ENCODE results near the gene JAKMIP2.

Gene JAKMIP2

GRCh38 chr5:147763791-147764525 lies 18.6 kb downstream of the JAKMIP2 start:
- no peaks in the 10 kb centered on the region for H3K9me3 ChIP-seq (ENCODE audit: control insufficient read depth in 2 of 2, low read length in 2 of 2)
- no peaks in the 10 kb centered on the region for H3K4me1 ChIP-seq (ENCODE audit: control insufficient read depth in 2 of 2, insufficient read depth in 2 of 2, low read length in 2 of 2)
- no peaks in the 10 kb centered on the region for H3K36me3 ChIP-seq (ENCODE audit: control insufficient read depth in 2 of 2, insufficient read depth in 2 of 2, low read length in 2 of 2)
- H3K27me3 ChIP-seq (ENCODE audit: control insufficient read depth in 2 of 2, insufficient read depth in 2 of 2, low read length in 2 of 2), result no peaks in the 10 kb centered on the region
- H3K9ac ChIP-seq (ENCODE audit: low read depth in 1 of 2, low read length in 2 of 2), result no peak overlapping the region
- H3K27ac ChIP-seq (ENCODE audit: low read depth in 2 of 2, low read length in 2 of 2), result no peak overlapping the region
- H3K4me3 ChIP-seq (ENCODE audit: low read length in 2 of 2), result no peak overlapping the region

- Histone ChIP-seq H3K36me3 (ENCODE audit: control insufficient read depth in 2 of 2, insufficient read depth in 2 of 2, low read length in 2 of 2) (no peaks in the 10 kb centered on the region), H3K9me3 (ENCODE audit: control insufficient read depth in 2 of 2, low read length in 2 of 2) (no peaks in the 10 kb centered on the region), H3K4me1 (ENCODE audit: control insufficient read depth in 2 of 2, insufficient read depth in 2 of 2, low read length in 2 of 2) (no peaks in the 10 kb centered on the region), H3K27ac (ENCODE audit: low read depth in 2 of 2, low read length in 2 of 2) (no peak overlapping the region), H3K4me3 (ENCODE audit: low read length in 2 of 2) (no peak overlapping the region), H3K9ac (ENCODE audit: low read depth in 1 of 2, low read length in 2 of 2) (no peak overlapping the region), H3K27me3 (ENCODE audit: control insufficient read depth in 2 of 2, insufficient read depth in 2 of 2, low read length in 2 of 2) (no peaks in the 10 kb centered on the region)
Observed at GRCh38 chr5:147760086-147760875, 22.2 kb downstream of the JAKMIP2 start.

- H3K27ac ChIP-seq (ENCODE audit: low read depth in 2 of 2, low read length in 2 of 2), result no peak overlapping the region
- H3K9me3 ChIP-seq (ENCODE audit: control insufficient read depth in 2 of 2, low read length in 2 of 2), result no peaks in the 10 kb centered on the region
- no peak overlapping the region for H3K4me3 ChIP-seq (ENCODE audit: low read length in 2 of 2)
- H3K36me3 ChIP-seq (ENCODE audit: control insufficient read depth in 2 of 2, insufficient read depth in 2 of 2, low read length in 2 of 2), result no peaks in the 10 kb centered on the region
- H3K27me3 ChIP-seq (ENCODE audit: control insufficient read depth in 2 of 2, insufficient read depth in 2 of 2, low read length in 2 of 2), result no peaks in the 10 kb centered on the region
- no peak overlapping the region for H3K9ac ChIP-seq (ENCODE audit: low read depth in 1 of 2, low read length in 2 of 2)
- H3K4me1 ChIP-seq (ENCODE audit: control insufficient read depth in 2 of 2, insufficient read depth in 2 of 2, low read length in 2 of 2), result no peaks in the 10 kb centered on the region
Observed at GRCh38 chr5:147759441-147759840, 23.1 kb downstream of the JAKMIP2 start.

- Histone ChIP-seq H3K36me3 (ENCODE audit: control insufficient read depth in 2 of 2, insufficient read depth in 2 of 2, low read length in 2 of 2) (no peaks in the 10 kb centered on the region), H3K9ac (ENCODE audit: low read depth in 1 of 2, low read length in 2 of 2) (no peak overlapping the region), H3K27me3 (ENCODE audit: control insufficient read depth in 2 of 2, insufficient read depth in 2 of 2, low read length in 2 of 2) (no peaks in the 10 kb centered on the region), H3K4me3 (ENCODE audit: low read length in 2 of 2) (no peak overlapping the region), H3K27ac (ENCODE audit: low read depth in 2 of 2, low read length in 2 of 2) (no peak overlapping the region), H3K4me1 (ENCODE audit: control insufficient read depth in 2 of 2, insufficient read depth in 2 of 2, low read length in 2 of 2) (no peaks in the 10 kb centered on the region), H3K9me3 (ENCODE audit: control insufficient read depth in 2 of 2, low read length in 2 of 2) (no peaks in the 10 kb centered on the region)
Observed at GRCh38 chr5:147756566-147756965, 26.0 kb downstream of the JAKMIP2 start.

GRCh38 chr5:147754372-147755122 lies 28.0 kb downstream of the JAKMIP2 start:
- Histone ChIP-seq H3K9me3 (ENCODE audit: control insufficient read depth in 2 of 2, low read length in 2 of 2) (no peaks in the 10 kb centered on the region), H3K4me1 (ENCODE audit: control insufficient read depth in 2 of 2, insufficient read depth in 2 of 2, low read length in 2 of 2) (no peaks in the 10 kb centered on the region), H3K9ac (ENCODE audit: low read depth in 1 of 2, low read length in 2 of 2) (no peak overlapping the region), H3K36me3 (ENCODE audit: control insufficient read depth in 2 of 2, insufficient read depth in 2 of 2, low read length in 2 of 2) (no peaks in the 10 kb centered on the region), H3K27me3 (ENCODE audit: control insufficient read depth in 2 of 2, insufficient read depth in 2 of 2, low read length in 2 of 2) (no peaks in the 10 kb centered on the region), H3K27ac (ENCODE audit: low read depth in 2 of 2, low read length in 2 of 2) (no peak overlapping the region), H3K4me3 (ENCODE audit: low read length in 2 of 2) (no peak overlapping the region)

- H3K27me3 ChIP-seq (ENCODE audit: control insufficient read depth in 2 of 2, insufficient read depth in 2 of 2, low read length in 2 of 2), result no peaks in the 10 kb centered on the region
Observed at GRCh38 chr5:147753765-147754164, 28.8 kb downstream of the JAKMIP2 start.

GRCh38 chr5:147752666-147753290 lies 29.8 kb downstream of the JAKMIP2 start:
- H3K4me3 ChIP-seq (ENCODE audit: low read length in 2 of 2), result no peak overlapping the region
- H3K4me1 ChIP-seq (ENCODE audit: control insufficient read depth in 2 of 2, insufficient read depth in 2 of 2, low read length in 2 of 2), result no peaks in the 10 kb centered on the region
- H3K36me3 ChIP-seq (ENCODE audit: control insufficient read depth in 2 of 2, insufficient read depth in 2 of 2, low read length in 2 of 2), result no peaks in the 10 kb centered on the region
- no peak overlapping the region for H3K9ac ChIP-seq (ENCODE audit: low read depth in 1 of 2, low read length in 2 of 2)
- no peaks in the 10 kb centered on the region for H3K27me3 ChIP-seq (ENCODE audit: control insufficient read depth in 2 of 2, insufficient read depth in 2 of 2, low read length in 2 of 2)
- H3K27ac ChIP-seq (ENCODE audit: low read depth in 2 of 2, low read length in 2 of 2), result no peak overlapping the region
- H3K9me3 ChIP-seq (ENCODE audit: control insufficient read depth in 2 of 2, low read length in 2 of 2), result no peaks in the 10 kb centered on the region

More at GRCh38 chr5:147753765-147754164, 28.8 kb downstream of the JAKMIP2 start:
- Histone ChIP-seq H3K9ac (ENCODE audit: low read depth in 1 of 2, low read length in 2 of 2) (no peak overlapping the region), H3K9me3 (ENCODE audit: control insufficient read depth in 2 of 2, low read length in 2 of 2) (no peaks in the 10 kb centered on the region), H3K4me1 (ENCODE audit: control insufficient read depth in 2 of 2, insufficient read depth in 2 of 2, low read length in 2 of 2) (no peaks in the 10 kb centered on the region), H3K4me3 (ENCODE audit: low read length in 2 of 2) (no peak overlapping the region), H3K36me3 (ENCODE audit: control insufficient read depth in 2 of 2, insufficient read depth in 2 of 2, low read length in 2 of 2) (no peaks in the 10 kb centered on the region), H3K27ac (ENCODE audit: low read depth in 2 of 2, low read length in 2 of 2) (no peak overlapping the region)

GRCh38 chr5:147752033-147752432 lies 30.5 kb downstream of the JAKMIP2 start:
- Histone ChIP-seq H3K27me3 (ENCODE audit: control insufficient read depth in 2 of 2, insufficient read depth in 2 of 2, low read length in 2 of 2) (no peaks in the 10 kb centered on the region), H3K27ac (ENCODE audit: low read depth in 2 of 2, low read length in 2 of 2) (no peak overlapping the region), H3K4me3 (ENCODE audit: low read length in 2 of 2) (no peak overlapping the region), H3K9ac (ENCODE audit: low read depth in 1 of 2, low read length in 2 of 2) (no peak overlapping the region), H3K9me3 (ENCODE audit: control insufficient read depth in 2 of 2, low read length in 2 of 2) (no peaks in the 10 kb centered on the region), H3K4me1 (ENCODE audit: control insufficient read depth in 2 of 2, insufficient read depth in 2 of 2, low read length in 2 of 2) (no peaks in the 10 kb centered on the region), H3K36me3 (ENCODE audit: control insufficient read depth in 2 of 2, insufficient read depth in 2 of 2, low read length in 2 of 2) (no peaks in the 10 kb centered on the region)

GRCh38 chr5:147751156-147751830 lies 31.2 kb downstream of the JAKMIP2 start:
- Histone ChIP-seq H3K9me3 (ENCODE audit: control insufficient read depth in 2 of 2, low read length in 2 of 2) (no peaks in the 10 kb centered on the region), H3K36me3 (ENCODE audit: control insufficient read depth in 2 of 2, insufficient read depth in 2 of 2, low read length in 2 of 2) (no peaks in the 10 kb centered on the region), H3K4me1 (ENCODE audit: control insufficient read depth in 2 of 2, insufficient read depth in 2 of 2, low read length in 2 of 2) (no peaks in the 10 kb centered on the region), H3K9ac (ENCODE audit: low read depth in 1 of 2, low read length in 2 of 2) (no peak overlapping the region), H3K27ac (ENCODE audit: low read depth in 2 of 2, low read length in 2 of 2) (no peak overlapping the region), H3K4me3 (ENCODE audit: low read length in 2 of 2) (no peak overlapping the region), H3K27me3 (ENCODE audit: control insufficient read depth in 2 of 2, insufficient read depth in 2 of 2, low read length in 2 of 2) (no peaks in the 10 kb centered on the region)
